ENCODE data around the gene C1orf94. TPM values are rescaled to one million over a fixed set of nuclear protein-coding genes. Genes with fewer than 3 reads are reported as not detected.

Gene C1orf94
- total and polyA plus RNA-seq, 2 of the 8 experiments (the other 6 are each of a cell fraction or from before 2014, with no cell fraction given): 5.8 to 12.5 TPM

GRCh38 chr1:34155860-34156259 lies 20.8 kb upstream of the C1orf94 start (continued):
- no peak for TF ChIP-seq ATF3 (IDR thresholded peaks at IDR 0.05; ENCODE audit: insufficient read depth, low read depth, low read length)
- no peak for TF ChIP-seq BCL11A (IDR thresholded peaks at IDR 0.05; ENCODE audit: low read depth in 2 of 2, low read length in 2 of 2)
- TF ChIP-seq YY1 (IDR thresholded peaks at IDR 0.05; ENCODE audit: low read depth, low read length): no peak

All from H1 (cell line).